Left colon (tissue), 2 donors: ENCODE results near the gene ANKS1B. TPM values are rescaled to one million over a fixed set of nuclear protein-coding genes. Genes with fewer than 3 reads are reported as not detected.
"Not testable (repeated sequence)": the region's sequence is repeated elsewhere in the genome, so short reads cannot be mapped to it uniquely, and the experiment has no call there.

Source experiments
- ATAC-seq: fragments of 200-7000 bp; cut with Tn5 transposase; one replicate; pipeline ENCODE4 v1.9.1; 2020; ENCODE audit warnings: mild to moderate bottlenecking, moderate library complexity
- DNase-seq, 2 donors: peaks; one replicate each; pipeline ENCODE4 v3.0.0-alpha.2; 2020
- intact Hi-C, 2 donors: fragments of 100-400 bp; cut with DNase I in 1 of 2; cut with micrococcal nuclease in 1 of 2; formaldehyde crosslinking; loops; one replicate each; pipeline versions ENCODE4 v1.11.2 to v1.14.0; 2022; cut with DNase I, micrococcal nuclease
- total RNA-seq, 2 donors: library from RNA; stranded (reverse); fragmentation: NEBNext Ultra II Directional; extraction: Animal tissue kit (Norgen Biotek cat#: 25700); gene quantifications; one replicate each; pipeline ENCODE4 v1.2.1, GENCODE V29; 2021
- donor health status: DM: no; HTN: no; CAD: no.
- donor health status: DM: yes; HTN: yes; CAD: no.

Gene ANKS1B
- total RNA-seq, 2 donors from 2014 or later = 1.1 to 4.1 TPM

DNA sequence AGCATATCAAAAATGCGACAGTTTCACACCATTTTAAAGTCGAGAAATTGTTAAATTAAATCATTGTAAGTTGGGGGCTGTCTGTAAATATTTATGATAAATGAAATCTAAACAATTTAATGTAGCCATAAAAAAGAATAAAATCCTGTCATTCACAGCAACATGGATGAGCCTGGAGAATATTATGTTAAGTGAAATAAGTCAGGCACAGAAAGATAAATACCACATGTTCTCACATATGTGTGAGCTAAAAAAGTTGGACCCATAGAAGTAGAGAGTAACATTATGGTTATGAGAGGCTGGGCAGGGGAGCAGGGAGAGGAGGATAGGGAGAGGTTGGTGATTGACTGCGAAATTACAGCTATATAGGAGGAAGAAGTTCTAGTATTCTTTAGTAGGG, 201.3 kb downstream of the ANKS1B start:
- DNase-seq (no peak), ATAC-seq (no peak)
- intact Hi-C loops = no loop called here

DNA sequence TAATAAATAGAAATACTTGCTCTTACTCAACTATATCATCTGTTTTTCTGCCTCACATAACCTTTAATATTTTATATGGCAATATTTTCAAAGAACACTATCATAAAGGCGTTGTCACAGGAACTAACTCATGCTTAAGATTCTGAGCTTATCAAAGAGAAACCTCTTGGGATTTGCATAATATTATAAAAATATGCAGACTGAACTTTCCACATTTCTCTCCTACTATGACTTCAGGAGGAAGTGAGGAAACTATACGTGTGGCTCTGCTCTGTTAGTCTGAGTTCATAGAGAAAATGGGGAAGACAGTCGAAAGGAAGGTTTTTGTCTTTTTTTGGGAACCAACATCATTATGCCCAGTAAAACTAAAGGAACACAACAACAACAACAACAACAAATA, 212.5 kb downstream of the ANKS1B start:
- DNase-seq (no peak), ATAC-seq (no peak)
- intact Hi-C loops = no loop called here

DNA sequence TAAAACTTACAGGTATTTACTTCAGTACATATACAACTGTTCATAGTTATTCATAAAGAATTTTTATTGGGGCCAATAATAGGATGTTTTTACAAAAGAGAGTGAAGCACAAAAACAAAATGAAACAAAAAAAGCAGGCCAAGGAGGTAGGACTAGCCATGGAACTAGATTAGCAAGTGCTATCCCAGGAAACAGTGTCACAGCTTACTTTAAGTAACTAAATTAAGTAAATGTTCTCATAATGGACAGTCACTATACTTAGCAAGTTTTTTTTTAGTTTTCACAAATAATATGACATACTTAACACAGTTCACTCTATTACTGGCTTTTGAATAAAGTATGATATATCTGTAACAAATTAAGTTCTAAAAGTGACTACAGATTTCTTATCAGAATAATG, 213.1 kb downstream of the ANKS1B start:
- intact Hi-C loops = no loop called here
- ATAC-seq = no peak
- no peak for DNase-seq

DNA sequence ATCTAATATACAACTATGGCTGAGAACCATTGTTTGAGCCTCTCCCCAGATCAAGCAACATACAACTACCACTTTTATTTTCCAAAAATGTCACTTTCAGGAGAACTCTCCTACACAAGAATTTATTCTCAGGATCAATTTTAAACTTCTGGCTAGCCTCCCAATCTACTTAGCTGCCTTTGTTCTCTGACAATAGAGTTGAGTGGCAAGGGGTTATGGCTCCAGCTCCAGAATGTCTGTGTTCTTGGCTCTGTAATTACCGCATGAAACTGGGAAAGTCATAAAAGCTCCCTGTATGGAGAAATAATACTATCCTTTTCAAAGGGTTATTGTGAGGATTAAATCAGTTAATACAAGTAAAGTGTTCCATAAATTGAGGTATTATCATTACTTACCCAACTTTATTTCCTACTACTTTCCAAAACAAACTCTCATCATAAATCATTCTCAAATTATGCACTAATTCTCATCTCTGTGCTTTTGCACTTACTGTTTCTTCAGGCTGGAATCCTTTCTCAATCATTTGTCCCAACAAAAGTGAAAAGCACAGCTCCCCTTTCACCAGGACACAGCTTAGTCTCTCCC, 215.2 kb downstream of the ANKS1B start:
- no peak for ATAC-seq
- intact Hi-C loops = no loop called here
- DNase-seq = no peak

DNA sequence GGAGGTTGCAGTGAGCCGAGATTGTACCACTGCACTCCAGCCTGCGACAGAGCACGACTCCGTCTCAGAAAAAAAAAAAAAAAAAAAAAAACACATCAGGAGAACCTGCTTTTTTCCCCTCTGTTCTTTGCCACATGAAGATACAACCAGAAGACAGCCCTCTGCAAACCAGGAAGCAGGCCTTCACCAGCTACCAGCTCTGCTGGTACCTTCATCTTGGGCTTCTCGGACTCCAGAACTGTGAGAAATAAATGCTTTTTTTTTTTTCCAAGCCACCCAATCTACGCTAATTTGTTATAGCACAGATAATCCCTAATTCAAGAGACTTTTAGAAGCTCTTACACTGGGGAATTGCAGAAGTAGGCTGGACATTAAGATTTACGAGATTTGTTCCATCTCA, 216.0 kb downstream of the ANKS1B start:
- intact Hi-C loops = no loop called here
- ATAC-seq (no peak), DNase-seq (no peak)

DNA sequence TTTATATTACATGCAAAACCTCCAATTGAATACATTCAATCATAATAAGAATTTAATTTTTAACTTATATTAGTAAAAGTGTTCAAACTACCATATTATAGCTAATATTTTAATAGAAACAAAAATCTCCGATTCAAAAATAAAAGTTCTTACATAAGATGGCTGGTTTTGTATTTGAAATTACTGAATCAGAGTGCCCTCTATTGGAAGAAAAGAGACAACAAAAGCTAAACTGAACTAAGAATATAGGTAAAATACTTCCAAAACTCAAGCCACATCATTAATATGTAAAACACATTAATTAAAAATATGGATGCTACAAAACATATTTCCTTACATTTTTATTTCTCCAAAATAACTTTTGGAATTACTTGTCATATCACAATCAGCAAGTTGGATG, 216.9 kb downstream of the ANKS1B start:
- intact Hi-C loops = no loop called here
- DNase-seq (no peak), ATAC-seq (no peak)

DNA sequence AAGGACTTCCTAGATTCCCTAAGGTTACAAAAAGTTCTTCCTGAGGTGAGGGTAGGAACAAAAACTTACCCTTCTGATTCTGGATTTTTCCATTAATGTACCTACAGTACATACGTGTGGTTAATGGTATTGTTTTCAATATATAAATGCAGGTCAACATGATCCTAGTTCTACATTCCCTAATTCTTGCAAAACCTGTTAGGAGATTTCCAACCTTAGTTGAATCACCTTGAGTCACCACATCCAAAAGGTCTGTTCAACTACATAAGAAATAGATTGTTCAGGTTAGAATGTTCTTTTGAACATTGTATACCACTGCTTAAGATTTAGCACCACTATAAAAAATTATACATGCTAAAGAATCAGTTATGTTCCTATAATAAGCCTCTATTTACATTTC, 218.3 kb downstream of the ANKS1B start:
- DNase-seq = no peak
- no peak for ATAC-seq
- intact Hi-C loops = no loop called here

DNA sequence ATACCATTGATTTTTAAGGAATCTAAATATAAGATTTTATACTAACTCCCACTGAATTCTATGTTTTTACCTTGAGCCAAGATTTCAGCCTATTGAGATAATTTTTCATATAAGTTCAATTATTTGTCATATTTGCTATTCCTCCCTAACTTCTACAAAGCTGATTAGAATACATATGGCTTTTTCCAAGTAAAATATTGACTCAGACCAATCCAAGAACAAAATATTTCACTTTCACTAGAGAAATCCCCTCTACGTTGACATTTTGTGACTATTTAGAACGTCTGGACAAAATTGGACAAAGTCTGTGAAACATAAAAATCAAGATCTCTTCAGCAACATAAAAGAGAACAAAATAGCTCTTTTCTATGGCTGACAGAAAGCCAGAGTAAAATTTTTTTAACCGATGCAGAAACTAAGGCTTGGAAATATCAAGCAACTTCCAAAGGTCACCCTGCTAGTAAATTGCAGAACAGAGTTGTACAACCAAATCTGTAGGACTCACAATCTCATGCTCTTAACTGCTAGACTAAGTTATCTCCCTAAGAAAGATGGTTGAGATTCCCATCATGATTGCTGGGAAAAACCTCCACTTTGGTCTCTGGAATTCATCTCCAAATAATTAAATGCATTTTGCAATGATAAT, 219.1 kb downstream of the ANKS1B start:
- no peak for DNase-seq
- intact Hi-C loops = no loop called here
- no peak for ATAC-seq

DNA sequence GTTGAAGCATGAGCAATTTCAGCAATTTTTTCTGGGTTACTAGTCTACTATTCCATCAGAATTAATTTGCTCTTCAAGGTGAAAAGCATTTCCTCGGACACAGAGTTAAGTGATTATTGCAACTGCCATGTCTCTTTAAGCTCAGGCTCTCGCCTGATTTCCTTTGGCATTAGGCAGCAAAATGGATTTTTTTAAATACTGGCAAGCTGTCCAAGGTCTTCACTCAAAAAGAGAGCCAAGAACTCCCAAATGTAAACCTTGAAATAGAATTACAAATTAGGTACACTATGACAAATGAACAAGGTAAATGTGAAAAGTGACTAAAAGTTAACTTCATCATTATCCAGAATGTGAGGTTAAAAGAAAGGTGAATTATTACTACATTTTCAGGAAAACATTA, 225.3 kb downstream of the ANKS1B start:
- ATAC-seq (no peak), DNase-seq (no peak)
- intact Hi-C loops = no loop called here

DNA sequence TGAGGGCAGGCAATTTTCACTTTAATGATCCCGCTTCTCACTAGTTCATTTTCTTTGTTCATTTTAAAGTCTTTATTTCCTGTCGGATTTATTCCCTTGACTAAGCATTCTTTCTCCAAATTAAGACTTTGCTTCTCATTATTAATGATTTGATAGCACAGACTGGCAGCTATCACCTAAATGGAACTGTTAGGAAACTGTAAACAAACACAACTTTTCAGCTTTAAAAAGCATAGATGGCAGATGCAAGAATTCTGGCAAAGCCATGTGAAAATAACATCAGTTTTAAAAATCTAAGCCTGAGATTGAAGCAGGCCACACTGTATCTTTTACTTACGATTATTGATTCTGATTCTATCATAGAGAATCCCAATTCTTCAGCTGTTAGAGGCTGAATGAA, 225.7 kb downstream of the ANKS1B start:
- DNase-seq = no peak
- intact Hi-C loops = no loop called here
- no peak for ATAC-seq

DNA sequence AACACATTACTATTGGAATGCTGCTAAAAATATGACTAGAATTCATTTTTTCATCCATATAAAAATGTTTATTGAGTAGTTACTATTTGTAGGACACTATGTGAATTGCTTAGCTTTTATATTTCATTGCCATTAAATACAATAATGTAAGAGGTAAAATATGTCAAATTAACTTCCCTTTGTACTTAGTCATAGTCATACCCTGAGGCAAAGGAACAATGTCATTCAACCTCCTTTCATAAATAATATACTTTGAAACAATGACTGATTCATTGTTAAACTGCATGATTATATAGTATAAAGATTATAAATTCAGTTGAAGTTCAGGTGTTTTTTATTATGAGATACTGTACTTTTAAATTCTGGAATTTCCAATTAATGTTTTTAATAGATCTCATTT, 232.0 kb downstream of the ANKS1B start:
- intact Hi-C loops = no loop called here
- DNase-seq = no peak

DNA sequence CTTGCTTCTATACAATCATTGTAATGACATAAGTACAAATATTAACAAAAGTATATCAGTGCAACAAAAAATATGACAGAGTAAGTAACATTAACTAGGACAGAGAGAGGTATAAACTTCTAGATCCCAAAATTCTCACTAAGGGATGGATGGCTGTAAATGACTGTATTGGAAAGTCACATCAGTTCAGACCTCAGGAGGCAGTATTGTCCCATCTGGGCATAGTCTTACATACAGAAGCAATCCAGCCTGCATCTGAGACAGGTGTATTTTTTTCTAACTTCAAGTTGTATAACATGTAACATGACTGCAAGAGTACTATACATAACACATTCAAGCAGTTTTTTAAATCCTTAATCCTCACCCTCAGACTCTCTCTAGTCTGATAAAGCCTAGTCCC, 238.2 kb downstream of the ANKS1B start:
- ATAC-seq (no peak), DNase-seq (no peak)
- intact Hi-C loops = no loop called here

More for the DNA sequence above, 232.0 kb downstream of the ANKS1B start:
- no peak for ATAC-seq

DNA sequence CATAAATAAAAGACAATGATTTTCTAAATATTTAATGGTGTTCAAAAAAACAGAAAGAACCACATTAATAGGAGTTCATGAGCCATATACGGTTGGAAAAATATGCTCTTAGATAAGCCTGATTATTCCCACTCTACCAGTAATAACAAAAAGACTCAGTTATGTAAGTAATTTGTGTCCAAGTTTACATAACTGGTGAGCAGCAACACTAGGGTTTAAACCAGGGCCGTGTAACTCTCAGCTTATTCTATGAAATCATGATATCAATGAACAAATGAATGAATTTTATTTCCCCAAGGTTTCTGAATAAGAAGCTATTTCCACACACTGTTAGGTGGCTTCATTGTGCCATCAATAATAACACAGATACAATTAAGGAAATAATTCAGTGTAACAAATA, 238.8 kb downstream of the ANKS1B start:
- intact Hi-C loops = no loop called here
- DNase-seq (no peak), ATAC-seq (no peak)

DNA sequence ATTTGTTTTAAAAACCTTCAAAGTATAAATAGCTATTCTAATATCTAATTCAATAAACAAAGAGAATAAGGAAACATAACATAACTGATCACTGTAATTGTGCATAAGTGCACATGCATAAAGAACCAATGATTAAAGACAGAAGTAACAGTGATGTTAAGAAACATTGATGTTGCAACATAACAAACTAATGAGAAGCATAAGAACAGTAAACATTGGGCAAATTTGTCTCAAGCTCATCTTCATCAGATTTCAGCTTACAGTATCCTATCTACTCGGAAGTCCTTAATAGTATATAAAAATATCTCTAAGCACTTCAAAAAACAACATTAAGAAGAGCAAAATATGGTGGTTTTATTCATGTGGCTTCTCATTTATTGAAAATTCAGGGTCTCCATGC, 239.6 kb downstream of the ANKS1B start:
- ATAC-seq (no peak), DNase-seq (no peak)
- intact Hi-C loops = no loop called here

DNA sequence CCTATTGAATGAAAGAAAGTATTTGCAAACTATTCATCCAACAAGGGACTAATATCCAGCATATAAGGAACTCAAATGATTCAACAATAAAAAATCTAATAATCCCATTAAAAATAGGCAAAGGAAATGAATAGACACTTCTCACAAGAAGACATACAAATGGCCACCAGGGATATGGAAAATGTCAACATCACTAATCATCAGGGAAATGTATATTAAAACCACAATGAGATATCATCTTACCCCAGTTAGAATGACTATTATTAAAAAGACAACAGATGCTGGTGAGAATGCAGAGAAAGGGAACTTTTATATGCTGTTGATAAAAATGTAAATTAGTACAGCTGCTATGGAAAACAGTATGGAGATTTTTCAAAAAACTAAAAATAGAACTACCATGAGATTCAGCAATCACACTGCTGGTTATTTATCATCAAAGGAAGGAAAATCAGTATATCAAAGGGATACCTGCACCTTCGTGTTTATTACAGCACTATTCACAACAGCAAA, 247.9 kb downstream of the ANKS1B start:
- ATAC-seq (no peak), DNase-seq (no peak)

DNA sequence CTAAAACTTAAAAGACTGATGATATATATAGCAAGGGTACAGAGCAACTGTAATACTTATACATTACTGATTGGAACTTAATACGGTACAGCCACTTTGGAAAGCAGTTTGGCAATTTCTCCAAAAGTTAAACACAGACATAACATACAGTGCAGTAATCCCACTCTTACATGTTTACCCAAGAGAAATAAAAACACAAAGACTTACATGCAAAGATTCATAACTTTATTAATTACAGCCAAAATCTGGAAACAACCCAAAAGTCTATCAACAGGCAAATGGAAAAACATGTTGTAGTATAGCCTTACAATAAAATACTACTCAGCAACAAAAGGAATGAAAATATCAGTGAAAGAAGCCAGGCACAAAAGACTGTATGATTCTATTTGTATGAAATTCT, 252.6 kb downstream of the ANKS1B start:
- no peak for ATAC-seq
- DNase-seq = no peak
- intact Hi-C loops = no loop called here

More for the DNA sequence above, 247.9 kb downstream of the ANKS1B start:
- intact Hi-C loops = no loop called here

DNA sequence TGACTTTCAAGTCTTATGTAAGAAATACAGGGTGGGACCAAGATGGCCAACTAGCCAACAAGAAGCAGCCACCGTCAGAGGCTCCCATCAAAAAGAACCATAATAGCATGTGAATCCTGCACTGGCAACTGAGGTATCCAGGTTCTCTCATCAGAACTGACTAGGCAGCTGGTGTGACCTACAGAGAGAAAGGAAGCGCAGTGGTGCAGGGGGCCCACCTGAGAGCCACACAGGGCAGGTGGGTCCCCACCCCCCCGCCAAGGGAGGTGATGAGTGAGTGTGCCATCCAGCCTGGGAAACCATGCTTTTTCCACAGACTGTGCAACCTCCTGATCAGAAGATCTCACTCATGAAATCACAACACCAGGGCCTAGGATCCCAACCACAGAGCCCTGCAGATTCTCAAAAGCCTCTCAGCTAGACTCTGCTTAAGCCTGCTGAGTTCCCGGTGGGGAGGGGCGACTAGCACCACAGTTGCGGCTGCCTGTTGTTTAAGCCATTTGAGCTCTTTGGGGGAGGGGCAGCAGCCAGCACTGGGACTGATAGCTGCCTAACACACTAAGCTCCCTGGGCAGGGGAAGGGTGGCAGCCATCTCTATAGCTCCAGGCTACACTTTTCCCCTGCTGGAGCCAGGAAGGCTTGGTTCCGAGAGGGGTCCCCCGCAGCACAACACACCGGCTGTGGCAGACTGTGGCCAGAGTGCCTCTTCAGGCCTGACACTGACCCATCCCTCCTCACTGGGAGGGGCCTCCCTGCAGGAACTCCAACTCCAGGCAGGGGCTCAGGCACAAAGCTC, 261.8 kb downstream of the ANKS1B start:
- DNase-seq = no peak
- intact Hi-C loops = no loop called here
- no peak for ATAC-seq

DNA sequence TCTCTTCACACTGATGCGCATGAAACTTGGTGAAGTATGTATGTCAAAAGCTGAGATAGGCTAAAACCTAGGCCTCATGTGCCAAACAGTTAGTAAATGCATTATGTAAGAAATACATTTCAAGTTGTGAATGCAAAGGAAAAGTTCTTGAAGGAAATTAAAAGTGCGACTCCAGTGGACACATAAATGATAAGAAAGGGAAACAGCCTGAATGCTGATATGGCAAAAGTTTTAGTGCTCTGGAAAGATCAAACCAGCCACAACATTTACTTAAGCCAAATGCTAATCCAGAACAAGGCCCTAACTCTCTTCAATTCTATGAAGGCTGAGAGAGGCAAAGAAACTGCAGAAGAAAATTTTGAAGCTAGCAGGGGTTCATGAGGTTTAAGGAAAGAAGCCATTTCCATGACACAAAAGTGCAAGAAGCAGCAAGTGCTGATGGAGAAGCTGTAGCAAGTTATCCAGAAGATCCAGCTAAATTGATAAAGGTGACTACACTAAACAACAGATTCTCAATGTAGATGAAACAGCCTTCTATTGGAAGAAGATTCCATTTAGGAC, 262.9 kb downstream of the ANKS1B start:
- intact Hi-C loops = no loop called here
- DNase-seq = no peak
- no peak for ATAC-seq

DNA sequence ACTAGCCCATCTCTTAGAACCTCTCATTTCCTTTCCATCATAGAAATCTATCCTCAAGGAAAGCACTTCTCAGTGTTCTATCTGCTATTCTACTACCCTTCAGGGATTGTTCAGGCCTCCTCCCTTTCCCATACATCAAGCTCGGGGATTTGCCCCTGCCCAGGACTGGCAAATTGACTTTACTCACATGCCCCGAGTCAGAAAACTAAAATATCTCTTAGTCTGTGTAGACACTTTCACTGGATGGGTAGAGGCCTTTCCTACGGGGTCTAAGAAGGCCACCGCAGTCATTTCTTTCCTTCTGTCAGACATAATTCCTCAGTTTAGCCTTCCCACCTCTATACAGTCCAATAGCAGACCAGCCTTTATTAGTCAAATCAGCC, 264.7 kb downstream of the ANKS1B start:
- DNase-seq, ATAC-seq: not testable (repeated sequence)

More for the DNA sequence above, 264.7 kb downstream of the ANKS1B start:
- intact Hi-C loops = not testable (repeated sequence)
